ENCODE data around the gene SSH2. TPM values are rescaled to one million over a fixed set of nuclear protein-coding genes. Genes with fewer than 3 reads are reported as not detected.

The SSH2 gene, protein sequence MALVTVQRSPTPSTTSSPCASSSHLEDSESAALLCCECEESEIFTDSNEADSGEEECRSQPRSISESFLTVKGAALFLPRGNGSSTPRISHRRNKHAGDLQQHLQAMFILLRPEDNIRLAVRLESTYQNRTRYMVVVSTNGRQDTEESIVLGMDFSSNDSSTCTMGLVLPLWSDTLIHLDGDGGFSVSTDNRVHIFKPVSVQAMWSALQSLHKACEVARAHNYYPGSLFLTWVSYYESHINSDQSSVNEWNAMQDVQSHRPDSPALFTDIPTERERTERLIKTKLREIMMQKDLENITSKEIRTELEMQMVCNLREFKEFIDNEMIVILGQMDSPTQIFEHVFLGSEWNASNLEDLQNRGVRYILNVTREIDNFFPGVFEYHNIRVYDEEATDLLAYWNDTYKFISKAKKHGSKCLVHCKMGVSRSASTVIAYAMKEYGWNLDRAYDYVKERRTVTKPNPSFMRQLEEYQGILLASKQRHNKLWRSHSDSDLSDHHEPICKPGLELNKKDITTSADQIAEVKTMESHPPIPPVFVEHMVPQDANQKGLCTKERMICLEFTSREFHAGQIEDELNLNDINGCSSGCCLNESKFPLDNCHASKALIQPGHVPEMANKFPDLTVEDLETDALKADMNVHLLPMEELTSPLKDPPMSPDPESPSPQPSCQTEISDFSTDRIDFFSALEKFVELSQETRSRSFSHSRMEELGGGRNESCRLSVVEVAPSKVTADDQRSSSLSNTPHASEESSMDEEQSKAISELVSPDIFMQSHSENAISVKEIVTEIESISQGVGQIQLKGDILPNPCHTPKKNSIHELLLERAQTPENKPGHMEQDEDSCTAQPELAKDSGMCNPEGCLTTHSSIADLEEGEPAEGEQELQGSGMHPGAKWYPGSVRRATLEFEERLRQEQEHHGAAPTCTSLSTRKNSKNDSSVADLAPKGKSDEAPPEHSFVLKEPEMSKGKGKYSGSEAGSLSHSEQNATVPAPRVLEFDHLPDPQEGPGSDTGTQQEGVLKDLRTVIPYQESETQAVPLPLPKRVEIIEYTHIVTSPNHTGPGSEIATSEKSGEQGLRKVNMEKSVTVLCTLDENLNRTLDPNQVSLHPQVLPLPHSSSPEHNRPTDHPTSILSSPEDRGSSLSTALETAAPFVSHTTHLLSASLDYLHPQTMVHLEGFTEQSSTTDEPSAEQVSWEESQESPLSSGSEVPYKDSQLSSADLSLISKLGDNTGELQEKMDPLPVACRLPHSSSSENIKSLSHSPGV (N-terminal part only)
- 46.5 TPM for total RNA-seq (ENCODE audit: unreplicated experiment)
- long read RNA-seq, partial matches to known transcripts = 0 of 3 reads
- long read RNA-seq, other reads (novel, unspliced or antisense) = 0 of 3 reads

DNA sequence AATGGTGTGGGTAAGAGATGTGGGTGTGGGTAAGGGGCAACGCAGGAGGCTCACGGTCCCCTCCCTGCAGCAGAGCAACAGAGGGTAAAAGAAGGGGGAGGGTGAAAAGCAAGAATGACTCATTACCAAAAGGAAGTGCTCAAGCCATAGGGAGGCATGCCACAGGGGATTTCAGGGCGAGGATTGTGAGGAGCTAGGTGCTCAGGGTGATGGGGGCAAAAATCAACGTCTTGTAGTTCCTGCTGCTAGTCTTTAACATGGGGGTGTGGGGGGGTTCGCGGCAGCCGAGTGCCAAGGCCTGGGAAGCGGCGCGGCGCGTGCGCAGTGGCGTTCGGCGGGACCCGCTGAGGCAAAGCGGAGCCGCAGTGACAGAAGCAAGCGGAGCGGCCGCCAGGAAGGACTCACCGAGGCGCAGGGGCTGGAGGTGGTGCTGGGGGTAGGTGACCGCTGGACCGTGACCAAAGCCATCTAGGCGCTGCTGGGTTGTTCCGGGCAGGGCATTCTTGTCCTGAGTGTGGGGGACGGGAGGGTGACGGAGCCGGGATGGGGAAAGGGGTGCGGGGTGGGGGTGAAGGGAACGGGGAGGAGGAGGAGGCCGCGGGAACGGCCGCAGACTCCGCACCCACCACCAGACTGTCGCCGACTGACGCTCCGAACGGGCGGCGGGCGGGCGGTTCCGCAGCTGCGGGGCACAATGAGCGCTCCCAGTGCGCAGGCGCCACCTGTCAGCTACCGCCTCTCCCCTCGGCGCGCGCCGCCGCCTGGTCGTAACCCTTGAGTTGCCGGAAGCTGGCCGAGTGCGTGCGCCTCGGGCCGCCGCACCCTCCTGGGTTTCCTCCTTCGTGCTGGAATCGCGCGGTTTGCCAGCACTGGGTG lies at the start of gene SSH2:
TSS of gene SSH2 (minus strand) at position 696 of the 876 bp plus-strand sequence. CDS start at position 468, 228 bp downstream.
- no peak within 1 kb of the TSS for H3K27ac Mint-ChIP-seq (ENCODE audit: unreplicated experiment)
- H3K9me3 Mint-ChIP-seq (ENCODE audit: unreplicated experiment) = peaks cover 7% of the 10 kb centered on the region
- H3K4me3 Mint-ChIP-seq (ENCODE audit: unreplicated experiment) = no peak within 1 kb of the TSS
- H3K36me3 Mint-ChIP-seq (ENCODE audit: unreplicated experiment) = no peaks in the 10 kb centered on the region
- TF ChIP-seq, protein P1, sequence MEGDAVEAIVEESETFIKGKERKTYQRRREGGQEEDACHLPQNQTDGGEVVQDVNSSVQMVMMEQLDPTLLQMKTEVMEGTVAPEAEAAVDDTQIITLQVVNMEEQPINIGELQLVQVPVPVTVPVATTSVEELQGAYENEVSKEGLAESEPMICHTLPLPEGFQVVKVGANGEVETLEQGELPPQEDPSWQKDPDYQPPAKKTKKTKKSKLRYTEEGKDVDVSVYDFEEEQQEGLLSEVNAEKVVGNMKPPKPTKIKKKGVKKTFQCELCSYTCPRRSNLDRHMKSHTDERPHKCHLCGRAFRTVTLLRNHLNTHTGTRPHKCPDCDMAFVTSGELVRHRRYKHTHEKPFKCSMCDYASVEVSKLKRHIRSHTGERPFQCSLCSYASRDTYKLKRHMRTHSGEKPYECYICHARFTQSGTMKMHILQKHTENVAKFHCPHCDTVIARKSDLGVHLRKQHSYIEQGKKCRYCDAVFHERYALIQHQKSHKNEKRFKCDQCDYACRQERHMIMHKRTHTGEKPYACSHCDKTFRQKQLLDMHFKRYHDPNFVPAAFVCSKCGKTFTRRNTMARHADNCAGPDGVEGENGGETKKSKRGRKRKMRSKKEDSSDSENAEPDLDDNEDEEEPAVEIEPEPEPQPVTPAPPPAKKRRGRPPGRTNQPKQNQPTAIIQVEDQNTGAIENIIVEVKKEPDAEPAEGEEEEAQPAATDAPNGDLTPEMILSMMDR (IDR thresholded peaks at IDR 0.05; ENCODE audit: partially characterized antibody, unreplicated experiment) = no peak
- peaks cover 8% of the 10 kb centered on the region for H3K27me3 Mint-ChIP-seq (ENCODE audit: unreplicated experiment)
- peak; percentile 94 for DNase-seq
- peaks cover 12% of the 10 kb centered on the region for H3K4me1 Mint-ChIP-seq (ENCODE audit: low read depth, unreplicated experiment)

DNA sequence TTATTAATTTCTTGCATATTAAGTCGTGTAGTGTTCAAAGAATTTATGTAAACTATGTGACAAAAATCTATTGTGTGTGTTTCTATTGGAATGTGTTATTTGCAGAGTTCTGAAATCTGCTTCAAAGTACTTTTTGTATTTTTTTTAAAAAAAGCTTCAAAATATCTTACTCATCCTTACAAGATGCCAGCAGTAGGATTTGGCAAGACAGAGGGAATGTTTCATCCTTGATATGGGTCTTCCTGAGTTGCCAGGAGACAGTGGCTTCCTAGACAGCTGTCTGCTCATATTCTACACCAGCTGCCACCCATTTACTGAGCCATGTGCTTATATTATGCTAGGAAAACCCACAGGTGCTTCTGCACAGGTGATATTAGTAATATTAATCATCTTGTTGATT lies 47.8 kb upstream of the SSH2 start:
- no peak for DNase-seq
- H3K4me1 Mint-ChIP-seq (ENCODE audit: low read depth, unreplicated experiment) = peaks cover 2% of the 10 kb centered on the region
- H3K27me3 Mint-ChIP-seq (ENCODE audit: unreplicated experiment) = no peaks in the 10 kb centered on the region

DNA sequence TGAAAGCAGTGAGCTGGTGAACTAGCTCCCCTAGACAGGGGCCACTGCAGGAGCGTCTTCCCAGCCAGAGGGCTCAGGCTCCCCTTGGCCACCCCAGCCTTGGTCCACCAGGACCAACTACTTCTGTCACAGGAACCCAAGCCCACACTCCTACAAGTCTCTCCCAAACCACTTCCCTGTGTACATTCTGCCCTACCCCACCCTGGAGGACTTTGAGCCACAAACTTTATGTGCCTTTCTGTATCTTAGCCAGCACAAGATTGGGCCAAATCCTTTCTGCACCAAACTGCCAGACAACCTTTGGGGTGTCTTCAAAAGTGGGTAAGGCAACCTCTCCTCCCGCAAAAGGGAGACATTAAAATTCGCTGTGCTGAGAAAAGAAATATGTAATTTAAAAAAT lies 43.0 kb upstream of the SSH2 start:
- TF ChIP-seq, protein P1 (IDR thresholded peaks at IDR 0.05; ENCODE audit: partially characterized antibody, unreplicated experiment) = no peak
- peaks cover 2% of the 10 kb centered on the region for H3K4me1 Mint-ChIP-seq (ENCODE audit: low read depth, unreplicated experiment)
- no peak for DNase-seq

More for the DNA sequence above, 47.8 kb upstream of the SSH2 start:
- Mint-ChIP-seq H3K27ac (ENCODE audit: unreplicated experiment) (no peak overlapping the region), H3K36me3 (ENCODE audit: unreplicated experiment) (no peaks in the 10 kb centered on the region), H3K4me3 (ENCODE audit: unreplicated experiment) (no peak overlapping the region), H3K9me3 (ENCODE audit: unreplicated experiment) (no peaks in the 10 kb centered on the region)
- TF ChIP-seq, protein P1 (IDR thresholded peaks at IDR 0.05; ENCODE audit: partially characterized antibody, unreplicated experiment) = no peak

DNA sequence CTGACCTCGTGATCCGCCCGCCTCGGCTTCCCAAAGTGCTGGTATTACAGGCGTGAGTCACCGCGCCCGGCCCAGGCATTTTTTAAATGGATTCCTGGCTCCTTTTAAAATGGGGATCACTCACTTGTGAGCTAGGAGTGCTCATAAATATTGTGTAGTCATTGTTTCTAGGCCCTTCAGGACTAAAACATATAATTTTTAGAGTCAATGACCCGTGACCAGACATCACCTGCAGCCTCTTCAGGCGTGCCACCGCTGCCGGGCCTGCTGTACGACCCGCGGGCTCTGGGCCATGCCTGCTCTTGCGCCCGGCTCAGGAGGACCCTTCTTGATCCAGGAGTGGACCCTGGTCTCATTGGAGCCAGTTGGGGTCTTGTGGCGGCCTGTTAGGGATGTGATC lies 42.2 kb upstream of the SSH2 start:
- Mint-ChIP-seq H3K4me3 (ENCODE audit: unreplicated experiment) (no peak overlapping the region), H3K36me3 (ENCODE audit: unreplicated experiment) (no peaks in the 10 kb centered on the region), H3K27ac (ENCODE audit: unreplicated experiment) (no peak overlapping the region), H3K9me3 (ENCODE audit: unreplicated experiment) (peaks cover 2% of the 10 kb centered on the region), H3K4me1 (ENCODE audit: low read depth, unreplicated experiment) (no peaks in the 10 kb centered on the region), H3K27me3 (ENCODE audit: unreplicated experiment) (no peaks in the 10 kb centered on the region)
- TF ChIP-seq, protein P1 (IDR thresholded peaks at IDR 0.05; ENCODE audit: partially characterized antibody, unreplicated experiment) = no peak
- no peak for DNase-seq

More for the DNA sequence above, 43.0 kb upstream of the SSH2 start:
- H3K27me3 Mint-ChIP-seq (ENCODE audit: unreplicated experiment) = no peaks in the 10 kb centered on the region
- no peaks in the 10 kb centered on the region for H3K36me3 Mint-ChIP-seq (ENCODE audit: unreplicated experiment)
- no peak overlapping the region for H3K27ac Mint-ChIP-seq (ENCODE audit: unreplicated experiment)
- peaks cover 2% of the 10 kb centered on the region for H3K9me3 Mint-ChIP-seq (ENCODE audit: unreplicated experiment)
- H3K4me3 Mint-ChIP-seq (ENCODE audit: unreplicated experiment) = no peak overlapping the region
